Esophagus muscularis mucosa (tissue), 3 donors: Measurements from ENCODE around the gene CBLN3.

Source experiments
- POLR2A ChIP-seq: fragments of 450-650 bp; IDR thresholded peaks from one replicate; pipeline ENCODE4 v1.6.1; 2017; ENCODE audit warnings: antibody characterized with exemption, moderate library complexity, mild to moderate bottlenecking, low read depth
- TF ChIP-seq, protein P1 (sequence below), 3 experiments: fragments of 200-600 bp in 2 of 3; fragments of 450-650 bp in 1 of 3; sonication (generic) in 2 of 3; IDR thresholded peaks; one replicate each; pipeline ENCODE4 v1.5.1; 2017 to 2019; ENCODE audit warnings: antibody characterized with exemption in 3 of 3, mild to moderate bottlenecking in 2 of 3, moderate library complexity in 1 of 3

DNA sequence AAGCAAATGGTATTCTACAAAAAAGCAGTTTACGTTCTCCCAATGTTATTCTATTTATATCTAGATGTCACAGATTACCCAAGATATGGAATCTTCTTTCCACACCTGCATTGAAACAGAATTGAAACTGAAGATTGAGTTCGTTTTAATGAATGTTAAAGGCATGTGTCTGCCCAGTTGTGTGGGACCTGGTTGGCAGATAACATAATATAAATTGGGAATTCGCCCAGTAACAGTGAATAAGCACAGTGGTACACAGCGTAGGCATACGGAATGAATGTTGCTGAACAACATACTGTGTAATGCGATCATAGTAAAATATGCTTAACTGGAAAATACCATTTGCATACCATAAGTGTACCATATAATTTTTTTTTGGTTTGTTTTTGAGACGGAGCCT is 4.6 kb upstream of the CBLN3 start:
- TF ChIP-seq POLR2A = no peak
- TF ChIP-seq, protein P1, sequence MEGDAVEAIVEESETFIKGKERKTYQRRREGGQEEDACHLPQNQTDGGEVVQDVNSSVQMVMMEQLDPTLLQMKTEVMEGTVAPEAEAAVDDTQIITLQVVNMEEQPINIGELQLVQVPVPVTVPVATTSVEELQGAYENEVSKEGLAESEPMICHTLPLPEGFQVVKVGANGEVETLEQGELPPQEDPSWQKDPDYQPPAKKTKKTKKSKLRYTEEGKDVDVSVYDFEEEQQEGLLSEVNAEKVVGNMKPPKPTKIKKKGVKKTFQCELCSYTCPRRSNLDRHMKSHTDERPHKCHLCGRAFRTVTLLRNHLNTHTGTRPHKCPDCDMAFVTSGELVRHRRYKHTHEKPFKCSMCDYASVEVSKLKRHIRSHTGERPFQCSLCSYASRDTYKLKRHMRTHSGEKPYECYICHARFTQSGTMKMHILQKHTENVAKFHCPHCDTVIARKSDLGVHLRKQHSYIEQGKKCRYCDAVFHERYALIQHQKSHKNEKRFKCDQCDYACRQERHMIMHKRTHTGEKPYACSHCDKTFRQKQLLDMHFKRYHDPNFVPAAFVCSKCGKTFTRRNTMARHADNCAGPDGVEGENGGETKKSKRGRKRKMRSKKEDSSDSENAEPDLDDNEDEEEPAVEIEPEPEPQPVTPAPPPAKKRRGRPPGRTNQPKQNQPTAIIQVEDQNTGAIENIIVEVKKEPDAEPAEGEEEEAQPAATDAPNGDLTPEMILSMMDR (IDR thresholded peaks at IDR 0.05) = no peak
